ENCODE measurements around the gene BIRC3. TPM values are rescaled to one million over a fixed set of nuclear protein-coding genes. Genes with fewer than 3 reads are reported as not detected.

Gene BIRC3
- not detected for polyA plus RNA-seq (2012; ENCODE audit: insufficient read length, low read depth)

GRCh38 chr11:102317099-102317767, at the start of gene BIRC3:
Gene BIRC3, plus strand, starts transcription at chr11:102317484. Its CDS starts 7,026 bp downstream, at chr11:102324510.
- no peak for TF ChIP-seq SIN3A (IDR thresholded peaks at IDR 0.05; ENCODE audit: borderline replicate concordance, insufficient read depth, low read length)
- no peak for TF ChIP-seq POLR2AphosphoS5 (IDR thresholded peaks at IDR 0.05; ENCODE audit: low read depth, low read length)
- no peak for TF ChIP-seq REST (IDR thresholded peaks at IDR 0.05; ENCODE audit: insufficient read depth in 1 of 2, low read depth in 2 of 2, low read length in 2 of 2)
- no peak for TF ChIP-seq TAF1 (IDR thresholded peaks at IDR 0.05; ENCODE audit: borderline replicate concordance, insufficient read depth, low read length)
- no peak for TF ChIP-seq FOXP2 (optimal IDR thresholded peaks at IDR 0.05; ENCODE audit: borderline replicate concordance, extremely low read depth, extremely low read length, insufficient read depth)

GRCh38 chr11:102267609-102268008, 49.7 kb upstream of the BIRC3 start:
- TF ChIP-seq FOXP2 (optimal IDR thresholded peaks at IDR 0.05; ENCODE audit: borderline replicate concordance, extremely low read depth, extremely low read length, insufficient read depth): no peak
- TF ChIP-seq REST (IDR thresholded peaks at IDR 0.05; ENCODE audit: insufficient read depth in 1 of 2, low read depth in 2 of 2, low read length in 2 of 2): no peak
- TF ChIP-seq POLR2AphosphoS5 (IDR thresholded peaks at IDR 0.05; ENCODE audit: low read depth, low read length): no peak
- TF ChIP-seq TAF1 (IDR thresholded peaks at IDR 0.05; ENCODE audit: borderline replicate concordance, insufficient read depth, low read length): no peak
- TF ChIP-seq SIN3A (IDR thresholded peaks at IDR 0.05; ENCODE audit: borderline replicate concordance, insufficient read depth, low read length): no peak

DNA sequence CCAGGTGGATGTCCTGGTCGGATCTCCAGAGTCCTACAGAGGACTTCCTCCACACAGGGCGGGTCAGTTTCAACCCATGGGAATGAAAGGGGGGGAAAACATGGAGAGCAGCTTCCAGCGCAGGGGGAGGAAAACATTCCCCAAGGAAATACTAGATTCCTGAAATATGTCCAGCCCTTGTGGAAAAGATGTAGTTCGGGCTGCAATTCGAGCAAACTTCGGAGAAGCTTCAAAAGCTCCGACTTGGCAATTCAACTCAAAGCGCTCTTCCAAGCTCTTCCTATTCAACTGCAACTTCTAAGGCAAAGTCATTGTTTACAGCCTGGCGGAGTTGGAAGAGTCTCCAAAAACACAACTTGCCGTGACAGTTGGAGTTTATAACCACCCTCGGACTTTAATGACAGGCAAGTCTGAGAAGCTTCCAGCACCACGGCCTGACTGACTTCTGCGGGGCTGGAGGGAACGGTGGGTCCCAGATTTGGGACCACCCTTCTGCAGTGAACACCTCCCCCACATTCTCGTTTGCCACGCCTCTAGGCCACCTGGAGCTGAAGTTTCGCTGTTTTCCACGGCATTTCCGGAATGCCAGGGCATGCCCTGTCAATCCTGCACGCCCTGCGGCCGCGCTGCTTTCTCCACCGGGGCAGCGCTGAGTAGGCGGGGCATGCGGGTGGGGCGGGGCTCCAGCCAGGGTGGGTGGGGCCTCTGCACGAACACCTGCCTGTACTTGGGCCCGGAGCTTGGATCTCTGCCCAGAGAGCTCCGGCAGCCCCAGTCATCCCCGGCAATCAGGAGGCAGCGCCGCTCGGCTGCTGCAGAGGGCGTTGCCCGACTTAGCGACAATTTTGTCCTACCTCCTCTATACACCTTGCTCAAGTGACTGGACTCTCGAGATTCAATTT, 49.0 kb upstream of the BIRC3 start:
- TF ChIP-seq TAF1 (IDR thresholded peaks at IDR 0.05; ENCODE audit: borderline replicate concordance, insufficient read depth, low read length) (no peak), FOXP2 (optimal IDR thresholded peaks at IDR 0.05; ENCODE audit: borderline replicate concordance, extremely low read depth, extremely low read length, insufficient read depth) (no peak), SIN3A (IDR thresholded peaks at IDR 0.05; ENCODE audit: borderline replicate concordance, insufficient read depth, low read length) (no peak), POLR2AphosphoS5 (IDR thresholded peaks at IDR 0.05; ENCODE audit: low read depth, low read length) (no peak), REST (IDR thresholded peaks at IDR 0.05; ENCODE audit: insufficient read depth in 1 of 2, low read depth in 2 of 2, low read length in 2 of 2) (no peak)

- TF ChIP-seq REST (IDR thresholded peaks at IDR 0.05; ENCODE audit: insufficient read depth in 1 of 2, low read depth in 2 of 2, low read length in 2 of 2) (no peak), FOXP2 (optimal IDR thresholded peaks at IDR 0.05; ENCODE audit: borderline replicate concordance, extremely low read depth, extremely low read length, insufficient read depth) (no peak), POLR2AphosphoS5 (IDR thresholded peaks at IDR 0.05; ENCODE audit: low read depth, low read length) (no peak), SIN3A (IDR thresholded peaks at IDR 0.05; ENCODE audit: borderline replicate concordance, insufficient read depth, low read length) (no peak), TAF1 (IDR thresholded peaks at IDR 0.05; ENCODE audit: borderline replicate concordance, insufficient read depth, low read length) (no peak)
These were observed 48.3 kb upstream of the BIRC3 start for GRCh38 chr11:102268985-102269470.

All from PFSK-1 (cell line).